ENCODE results near the gene ICOS. TPM values are rescaled to one million over a fixed set of nuclear protein-coding genes. Genes with fewer than 3 reads are reported as not detected.
A peak's percentile ranks its signal among the peaks of the same experiment; 100 is the strongest.
"Not testable (repeated sequence)": the region's sequence is repeated elsewhere in the genome, so short reads cannot be mapped to it uniquely, and the experiment has no call there.

Gene ICOS
- total and polyA plus RNA-seq, 4 donors, result 0.20 TPM; not detected in 3

DNA sequence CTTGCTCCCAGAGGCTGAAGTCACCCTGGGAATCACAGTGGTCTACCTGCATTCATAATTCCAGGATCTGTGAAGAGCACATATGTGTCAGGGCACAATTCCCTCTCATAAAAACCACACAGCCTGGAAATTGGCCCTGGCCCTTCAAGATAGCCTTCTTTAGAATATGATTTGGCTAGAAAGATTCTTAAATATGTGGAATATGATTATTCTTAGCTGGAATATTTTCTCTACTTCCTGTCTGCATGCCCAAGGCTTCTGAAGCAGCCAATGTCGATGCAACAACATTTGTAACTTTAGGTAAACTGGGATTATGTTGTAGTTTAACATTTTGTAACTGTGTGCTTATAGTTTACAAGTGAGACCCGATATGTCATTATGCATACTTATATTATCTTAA is 24.2 kb downstream of the ICOS start:
- Histone ChIP-seq H3K27ac (ENCODE audit: low read depth, low read length) (no peak overlapping the region), H3K36me3 (ENCODE audit: control insufficient read depth, insufficient read depth, low read length) (no peaks in the 10 kb centered on the region), H3K9me3 (ENCODE audit: control insufficient read depth, insufficient read depth, low read length) (no peaks in the 10 kb centered on the region), H3K27me3 (ENCODE audit: control insufficient read depth, insufficient read depth, low read length) (no peaks in the 10 kb centered on the region), H3K4me1 (ENCODE audit: control insufficient read depth, insufficient read depth, low read length) (no peaks in the 10 kb centered on the region), H3K4me3 (ENCODE audit: low read depth, low read length) (no peak overlapping the region)
- DNase-seq (ENCODE audit: low read depth in 4 of 6, low spot score in 6 of 6), result no peak
- WGBS (ENCODE audit: insufficient coverage), result no CpG with 5 or more reads among the region's 2 CpGs

- DNase-seq (ENCODE audit: low read depth in 4 of 6, low spot score in 6 of 6); H3K9me3 ChIP-seq (ENCODE audit: control insufficient read depth, insufficient read depth, low read length); H3K4me3 ChIP-seq (ENCODE audit: low read depth, low read length); H3K27me3 ChIP-seq (ENCODE audit: control insufficient read depth, insufficient read depth, low read length); H3K27ac ChIP-seq (ENCODE audit: low read depth, low read length); H3K4me1 ChIP-seq (ENCODE audit: control insufficient read depth, insufficient read depth, low read length); H3K36me3 ChIP-seq (ENCODE audit: control insufficient read depth, insufficient read depth, low read length): not testable (repeated sequence)
- 94% methylated on average over 2 of the region's 7 CpGs for WGBS (ENCODE audit: insufficient coverage)
Observed at GRCh38 chr2:203965190-203965589, 28.6 kb downstream of the ICOS start.

DNA sequence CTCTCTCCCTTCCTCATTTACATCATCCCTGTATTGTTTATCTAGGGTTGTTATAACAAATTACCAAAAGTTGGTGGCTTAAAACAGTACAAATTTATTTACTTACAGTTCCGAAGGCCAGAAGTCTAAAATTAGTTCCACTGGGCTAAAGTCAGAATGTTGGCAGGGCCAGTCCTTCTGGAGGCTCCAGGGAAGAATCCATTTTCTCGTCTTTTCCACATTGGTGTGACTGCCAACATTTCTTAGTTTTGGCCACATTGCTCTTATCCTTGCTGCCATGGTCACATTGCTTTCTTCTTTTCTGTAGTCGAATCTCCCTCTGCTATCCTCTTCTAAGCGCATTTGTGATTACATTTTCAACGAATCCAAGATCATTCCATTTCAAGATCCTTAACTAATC is 34.7 kb downstream of the ICOS start:
- Histone ChIP-seq H3K36me3 (ENCODE audit: control insufficient read depth, insufficient read depth, low read length) (no peaks in the 10 kb centered on the region), H3K27ac (ENCODE audit: low read depth, low read length) (no peak overlapping the region), H3K4me3 (ENCODE audit: low read depth, low read length) (no peak overlapping the region), H3K27me3 (ENCODE audit: control insufficient read depth, insufficient read depth, low read length) (no peaks in the 10 kb centered on the region), H3K4me1 (ENCODE audit: control insufficient read depth, insufficient read depth, low read length) (no peaks in the 10 kb centered on the region), H3K9me3 (ENCODE audit: control insufficient read depth, insufficient read depth, low read length) (no peaks in the 10 kb centered on the region)
- peak in 1 of 6 donors; percentile 70 for DNase-seq (ENCODE audit: low read depth in 4 of 6, low spot score in 6 of 6)
- 72% methylated on average over 5 of the region's 5 CpGs for WGBS (ENCODE audit: insufficient coverage)

- Histone ChIP-seq H3K27me3 (ENCODE audit: control insufficient read depth, insufficient read depth, low read length) (no peaks in the 10 kb centered on the region), H3K4me1 (ENCODE audit: control insufficient read depth, insufficient read depth, low read length) (no peaks in the 10 kb centered on the region), H3K27ac (ENCODE audit: low read depth, low read length) (no peak overlapping the region), H3K36me3 (ENCODE audit: control insufficient read depth, insufficient read depth, low read length) (no peaks in the 10 kb centered on the region), H3K4me3 (ENCODE audit: low read depth, low read length) (no peak overlapping the region), H3K9me3 (ENCODE audit: control insufficient read depth, insufficient read depth, low read length) (no peaks in the 10 kb centered on the region)
- no peak for DNase-seq (ENCODE audit: low read depth in 4 of 6, low spot score in 6 of 6)
Observed at GRCh38 chr2:203972066-203972465, 35.5 kb downstream of the ICOS start.

GRCh38 chr2:203973000-203973399 is 36.4 kb downstream of the ICOS start:
- no peak overlapping the region for H3K4me3 ChIP-seq (ENCODE audit: low read depth, low read length)
- DNase-seq (ENCODE audit: low read depth in 4 of 6, low spot score in 6 of 6), result no peak
- H3K9me3 ChIP-seq (ENCODE audit: control insufficient read depth, insufficient read depth, low read length), result no peaks in the 10 kb centered on the region
- H3K36me3 ChIP-seq (ENCODE audit: control insufficient read depth, insufficient read depth, low read length), result no peaks in the 10 kb centered on the region
- WGBS (ENCODE audit: insufficient coverage), result no CpG with 5 or more reads among the region's 2 CpGs
- H3K4me1 ChIP-seq (ENCODE audit: control insufficient read depth, insufficient read depth, low read length), result no peaks in the 10 kb centered on the region
- H3K27me3 ChIP-seq (ENCODE audit: control insufficient read depth, insufficient read depth, low read length), result no peaks in the 10 kb centered on the region
- no peak overlapping the region for H3K27ac ChIP-seq (ENCODE audit: low read depth, low read length)

GRCh38 chr2:203973676-203974075 is 37.1 kb downstream of the ICOS start:
- 63% methylated on average over 1 of the region's 3 CpGs for WGBS (ENCODE audit: insufficient coverage)
- no peak for DNase-seq (ENCODE audit: low read depth in 4 of 6, low spot score in 6 of 6)
- H3K27ac ChIP-seq (ENCODE audit: low read depth, low read length), result no peak overlapping the region
- no peak overlapping the region for H3K4me3 ChIP-seq (ENCODE audit: low read depth, low read length)
- H3K4me1 ChIP-seq (ENCODE audit: control insufficient read depth, insufficient read depth, low read length), result no peaks in the 10 kb centered on the region
- no peaks in the 10 kb centered on the region for H3K27me3 ChIP-seq (ENCODE audit: control insufficient read depth, insufficient read depth, low read length)
- no peaks in the 10 kb centered on the region for H3K36me3 ChIP-seq (ENCODE audit: control insufficient read depth, insufficient read depth, low read length)
- H3K9me3 ChIP-seq (ENCODE audit: control insufficient read depth, insufficient read depth, low read length), result no peaks in the 10 kb centered on the region

- H3K27ac ChIP-seq (ENCODE audit: low read depth, low read length), result no peak overlapping the region
- no peak overlapping the region for H3K4me3 ChIP-seq (ENCODE audit: low read depth, low read length)
- no peaks in the 10 kb centered on the region for H3K27me3 ChIP-seq (ENCODE audit: control insufficient read depth, insufficient read depth, low read length)
- 72% methylated on average over 2 of the region's 2 CpGs for WGBS (ENCODE audit: insufficient coverage)
- no peaks in the 10 kb centered on the region for H3K9me3 ChIP-seq (ENCODE audit: control insufficient read depth, insufficient read depth, low read length)
- DNase-seq (ENCODE audit: low read depth in 4 of 6, low spot score in 6 of 6), result no peak
- no peaks in the 10 kb centered on the region for H3K4me1 ChIP-seq (ENCODE audit: control insufficient read depth, insufficient read depth, low read length)
- no peaks in the 10 kb centered on the region for H3K36me3 ChIP-seq (ENCODE audit: control insufficient read depth, insufficient read depth, low read length)
Observed at GRCh38 chr2:203975912-203976311, 39.3 kb downstream of the ICOS start.

DNA sequence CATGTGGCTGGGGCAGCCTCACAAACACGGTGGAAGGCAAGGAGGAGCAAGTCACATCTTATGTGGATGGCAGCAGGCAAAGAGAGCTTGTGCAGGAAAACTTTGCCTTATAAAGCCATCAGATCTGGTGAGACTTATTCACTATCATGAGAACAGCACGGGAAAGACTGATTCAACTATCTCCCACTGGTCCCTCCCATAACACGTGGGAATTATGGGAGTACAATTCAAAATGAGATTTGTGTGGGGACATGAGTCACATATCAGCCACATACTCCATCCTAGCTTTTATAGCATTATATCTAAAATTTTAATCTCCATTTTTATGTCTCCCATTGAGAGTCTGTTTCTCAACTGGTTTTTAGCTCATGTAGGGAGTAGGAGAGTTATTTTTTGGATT is 45.7 kb downstream of the ICOS start:
- H3K36me3 ChIP-seq (ENCODE audit: control insufficient read depth, insufficient read depth, low read length), result no peaks in the 10 kb centered on the region
- WGBS (ENCODE audit: insufficient coverage), result 78% methylated on average over 1 of the region's 3 CpGs
- H3K27ac ChIP-seq (ENCODE audit: low read depth, low read length), result no peak overlapping the region
- H3K9me3 ChIP-seq (ENCODE audit: control insufficient read depth, insufficient read depth, low read length), result no peaks in the 10 kb centered on the region
- no peak overlapping the region for H3K4me3 ChIP-seq (ENCODE audit: low read depth, low read length)
- H3K27me3 ChIP-seq (ENCODE audit: control insufficient read depth, insufficient read depth, low read length), result no peaks in the 10 kb centered on the region
- H3K4me1 ChIP-seq (ENCODE audit: control insufficient read depth, insufficient read depth, low read length), result no peaks in the 10 kb centered on the region
- DNase-seq (ENCODE audit: low read depth in 4 of 6, low spot score in 6 of 6), result no peak

DNA sequence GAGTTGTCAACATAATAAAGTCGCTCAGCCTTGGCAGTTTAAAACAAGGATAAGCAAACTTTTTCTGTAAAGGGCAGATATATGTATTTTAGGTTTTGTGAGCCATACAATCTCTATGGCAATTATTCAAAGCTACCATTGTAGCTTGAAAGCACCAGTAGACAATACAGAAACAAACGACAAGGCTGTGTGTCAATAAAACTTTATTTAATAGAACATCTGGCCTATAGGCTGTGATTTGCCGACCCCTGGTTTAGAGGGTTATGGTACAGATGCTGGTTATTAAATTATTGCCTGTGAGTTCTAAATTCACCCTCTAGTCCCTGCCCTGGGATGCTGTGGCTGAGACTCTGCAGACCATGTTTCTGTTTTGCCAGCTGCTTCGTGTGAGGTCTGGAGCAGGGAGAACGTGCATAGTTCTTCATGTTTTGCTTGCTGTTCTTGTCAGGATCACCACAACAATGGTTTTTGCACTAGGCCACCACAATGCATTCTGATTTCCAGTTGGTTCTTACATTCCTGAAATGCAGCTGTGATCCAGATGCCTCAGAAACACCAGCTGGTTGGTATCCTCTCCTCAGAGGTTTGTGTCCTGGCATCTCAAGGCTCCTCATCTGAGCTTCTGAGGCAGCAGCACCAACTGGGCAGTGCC is 46.6 kb downstream of the ICOS start:
- H3K36me3 ChIP-seq (ENCODE audit: control insufficient read depth, insufficient read depth, low read length), result no peaks in the 10 kb centered on the region
- no peak overlapping the region for H3K27ac ChIP-seq (ENCODE audit: low read depth, low read length)
- no peak overlapping the region for H3K4me3 ChIP-seq (ENCODE audit: low read depth, low read length)
- DNase-seq (ENCODE audit: low read depth in 4 of 6, low spot score in 6 of 6), result no peak
- no peaks in the 10 kb centered on the region for H3K27me3 ChIP-seq (ENCODE audit: control insufficient read depth, insufficient read depth, low read length)
- no peaks in the 10 kb centered on the region for H3K4me1 ChIP-seq (ENCODE audit: control insufficient read depth, insufficient read depth, low read length)
- no peaks in the 10 kb centered on the region for H3K9me3 ChIP-seq (ENCODE audit: control insufficient read depth, insufficient read depth, low read length)
- WGBS (ENCODE audit: insufficient coverage), result 86% methylated on average over 3 of the region's 5 CpGs

DNA sequence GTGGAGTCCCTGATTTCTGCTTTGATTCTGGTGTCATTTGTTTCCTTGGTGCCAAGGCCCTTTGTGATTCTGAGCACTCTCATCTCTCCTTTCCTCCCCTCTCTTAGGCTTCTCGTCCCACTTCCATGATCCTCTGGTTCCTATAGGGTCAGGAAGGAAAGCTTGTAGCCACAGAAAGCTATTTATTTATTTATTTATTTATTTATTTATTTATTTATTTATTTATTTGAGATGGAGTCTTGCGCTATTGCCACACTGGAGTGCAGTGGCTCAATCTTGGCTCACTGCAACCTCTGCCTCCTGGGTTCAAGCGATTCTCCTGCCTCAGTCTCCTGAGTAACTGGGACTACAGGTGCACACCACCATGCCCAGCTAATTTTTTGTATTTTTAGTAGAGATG is 49.4 kb downstream of the ICOS start:
- H3K27ac ChIP-seq (ENCODE audit: low read depth, low read length); H3K27me3 ChIP-seq (ENCODE audit: control insufficient read depth, insufficient read depth, low read length); H3K9me3 ChIP-seq (ENCODE audit: control insufficient read depth, insufficient read depth, low read length); DNase-seq (ENCODE audit: low read depth in 4 of 6, low spot score in 6 of 6); H3K36me3 ChIP-seq (ENCODE audit: control insufficient read depth, insufficient read depth, low read length); H3K4me1 ChIP-seq (ENCODE audit: control insufficient read depth, insufficient read depth, low read length); H3K4me3 ChIP-seq (ENCODE audit: low read depth, low read length): not testable (repeated sequence)
- 100% methylated on average over 2 of the region's 3 CpGs for WGBS (ENCODE audit: insufficient coverage)
